Stimulated activated CD4-positive, alpha-beta T cell treated with anti-CD3 and anti-CD28 coated beads, TNF-alpha, amount 100 ng/mL, for 24 hours (primary cell): Measurements from ENCODE around the gene TOMM20.
"Not testable (repeated sequence)": the region's sequence is repeated elsewhere in the genome, so short reads cannot be mapped to it uniquely, and the experiment has no call there.

ENCODE experiments used
- DNase-seq, 3 experiments: peaks; one replicate each; pipeline ENCODE4 v3.0.0-alpha.2; 2020; ENCODE audit warnings: low read depth in 3 of 3

TOMM20 gene

GRCh38 chr1:235078480-235079381 lies 49.9 kb downstream of the TOMM20 start:
- DNase-seq: no peak

GRCh38 chr1:235077571-235078479 lies 50.8 kb downstream of the TOMM20 start:
- peak in 1 of 3 experiments; percentile 26 for DNase-seq

- DNase-seq: no peak
These were observed 51.5 kb downstream of the TOMM20 start for GRCh38 chr1:235077163-235077540.

GRCh38 chr1:235076504-235077162 lies 52.0 kb downstream of the TOMM20 start:
- no peak for DNase-seq

GRCh38 chr1:235075777-235076308 lies 52.8 kb downstream of the TOMM20 start:
- peak in 1 of 3 experiments; percentile 46 for DNase-seq

GRCh38 chr1:235075048-235075776 lies 53.4 kb downstream of the TOMM20 start:
- DNase-seq: peak; percentile 36 to 81 (median 61)

- DNase-seq: peak; percentile 45 to 61 (median 49)
These were observed 54.1 kb downstream of the TOMM20 start for GRCh38 chr1:235074523-235075047.

- DNase-seq: no peak
These were observed 54.6 kb downstream of the TOMM20 start for GRCh38 chr1:235073968-235074522.

GRCh38 chr1:235073331-235073967 lies 55.2 kb downstream of the TOMM20 start:
- DNase-seq: no peak

GRCh38 chr1:235072577-235072976 lies 56.1 kb downstream of the TOMM20 start:
- not testable (repeated sequence) for DNase-seq

GRCh38 chr1:235072096-235072495 lies 56.5 kb downstream of the TOMM20 start:
- no peak for DNase-seq

- no peak for DNase-seq
These were observed 57.8 kb downstream of the TOMM20 start for GRCh38 chr1:235070819-235071218.

- no peak for DNase-seq
These were observed 58.8 kb downstream of the TOMM20 start for GRCh38 chr1:235069577-235070563.

GRCh38 chr1:235069176-235069575 lies 59.5 kb downstream of the TOMM20 start:
- no peak for DNase-seq

GRCh38 chr1:235068158-235069121 lies 60.2 kb downstream of the TOMM20 start:
- no peak for DNase-seq

- no peak for DNase-seq
These were observed 61.1 kb downstream of the TOMM20 start for GRCh38 chr1:235067396-235068157.
